HepG2 (cell line): ENCODE results near the gene STK36. TPM values are rescaled to one million over a fixed set of nuclear protein-coding genes. Genes with fewer than 3 reads are reported as not detected.

ENCODE experiments used
- ATF1 ChIP-seq: IDR thresholded peaks from 2 replicates; pipeline ENCODE4 v1.6.1; 2016; ENCODE audit warnings: mild to moderate bottlenecking, control low read depth
- ATF2 ChIP-seq: sonication (generic); formaldehyde crosslinking; IDR thresholded peaks from 2 replicates; pipeline ENCODE4 v1.4.0; 2020; ENCODE audit warnings: missing genetic modification reagents
- ATF4 ChIP-seq, 2 experiments: fragments of 450-650 bp in 1 of 2; sonication (generic) in 1 of 2; formaldehyde crosslinking; IDR thresholded peaks; 2 replicates each; pipeline versions ENCODE4 v1.5.0 to v1.8.0; 2020 to 2022; ENCODE audit warnings: mild to moderate bottlenecking in 1 of 2, missing genetic modification reagents in 1 of 2
- E2F5 ChIP-seq: sonication (generic); formaldehyde crosslinking; conservative IDR thresholded peaks from 2 replicates; pipeline ENCODE4 v1.4.0; 2020; ENCODE audit warnings: missing genetic modification reagents
- FIP1L1 ChIP-seq: fragments of 200-400 bp; formaldehyde crosslinking; IDR thresholded peaks from 2 replicates; pipeline ENCODE4 v1.6.1; 2018; ENCODE audit warnings: low read depth, mild to moderate bottlenecking, low read length, moderate library complexity, borderline replicate concordance; ENCODE audit not compliant: insufficient read depth
- GATAD1 ChIP-seq: IDR thresholded peaks from 2 replicates; pipeline ENCODE4 v1.6.1; 2016; ENCODE audit warnings: missing genetic modification reagents, missing compliant biosample characterization
- GPN1 ChIP-seq: sonication (generic); formaldehyde crosslinking; IDR thresholded peaks from 2 replicates; pipeline ENCODE4 v1.5.1; 2020; ENCODE audit warnings: missing genetic modification reagents, borderline replicate concordance
- HES4 ChIP-seq: sonication (generic); formaldehyde crosslinking; IDR thresholded peaks from 2 replicates; pipeline ENCODE4 v1.9.0; 2021; ENCODE audit warnings: mild to moderate bottlenecking, missing genetic modification reagents, borderline replicate concordance
- KDM6A ChIP-seq: IDR thresholded peaks from 2 replicates; pipeline ENCODE4 v1.6.1; 2016; ENCODE audit warnings: low read depth
- MTA3 ChIP-seq: sonication (generic); formaldehyde crosslinking; IDR thresholded peaks from 2 replicates; pipeline ENCODE4 v1.4.0; 2020; ENCODE audit warnings: missing genetic modification reagents
- MXI1 ChIP-seq: IDR thresholded peaks from 3 replicates; pipeline ENCODE4 v1.6.1; 2012; ENCODE audit warnings: low read depth, low read length, inconsistent platforms, borderline replicate concordance
- NFRKB ChIP-seq: fragments of 450-650 bp; IDR thresholded peaks from 2 replicates; pipeline ENCODE4 v1.6.1; 2017
- PCBP1 ChIP-seq: fragments of 200-400 bp; formaldehyde crosslinking; IDR thresholded peaks from 2 replicates; pipeline ENCODE4 v1.6.1; 2017; ENCODE audit warnings: mild to moderate bottlenecking, low read depth, low read length, borderline replicate concordance
- PCBP2 ChIP-seq: fragments of 200-400 bp; formaldehyde crosslinking; optimal IDR thresholded peaks from 2 replicates; pipeline ENCODE3; 2018; ENCODE audit warnings: low read length, low read depth; ENCODE audit not compliant: poor library complexity, severe bottlenecking
- POLR2A ChIP-seq, 2 experiments: IDR thresholded peaks; 2 replicates each; pipeline ENCODE4 v1.6.1; 2011; ENCODE audit warnings: low read depth in 2 of 2, low read length in 2 of 2, mild to moderate bottlenecking in 1 of 2, moderate library complexity in 1 of 2; ENCODE audit not compliant: insufficient read depth in 1 of 2
- SIX1 ChIP-seq: sonication (generic); formaldehyde crosslinking; IDR thresholded peaks from 2 replicates; pipeline ENCODE4 v1.4.0; 2020; ENCODE audit warnings: missing genetic modification reagents, borderline replicate concordance
- SMC3 ChIP-seq: IDR thresholded peaks from 2 replicates; pipeline ENCODE4 v1.6.1; 2011; ENCODE audit warnings: low read length, improper control_type of control experiment
- SP5 ChIP-seq: IDR thresholded peaks from 2 replicates; pipeline ENCODE4 v1.6.1; 2016; ENCODE audit warnings: low read depth, borderline replicate concordance
- SRY ChIP-seq: sonication (generic); formaldehyde crosslinking; IDR thresholded peaks from 2 replicates; pipeline ENCODE4 v1.8.0; 2022; ENCODE audit warnings: mild to moderate bottlenecking, missing genetic modification reagents
- TBP ChIP-seq: sonication (generic); formaldehyde crosslinking; IDR thresholded peaks from 2 replicates; pipeline ENCODE4 v1.5.0; 2020; ENCODE audit warnings: missing genetic modification reagents
- ZC3H13 ChIP-seq: sonication (generic); formaldehyde crosslinking; IDR thresholded peaks from 2 replicates; pipeline ENCODE4 v1.8.1; 2023; ENCODE audit warnings: mild to moderate bottlenecking, missing genetic modification reagents, moderate library complexity
- ZNF567 ChIP-seq: sonication (generic); formaldehyde crosslinking; IDR thresholded peaks from 2 replicates; pipeline ENCODE4 v1.8.1; 2023; ENCODE audit warnings: mild to moderate bottlenecking, missing genetic modification reagents, borderline replicate concordance
- ZSCAN5A ChIP-seq: sonication (generic); formaldehyde crosslinking; IDR thresholded peaks from 2 replicates; pipeline ENCODE4 v1.8.0; 2022; ENCODE audit warnings: mild to moderate bottlenecking, missing genetic modification reagents, borderline replicate concordance
- polyA plus RNA-seq, 8 experiments: library from polyadenylated mRNA; depleted of rRNA in 3 of 8; stranded (reverse) in 7 of 8; unstranded in 1 of 8; fragments of >200 nt; fragmentation: Illumina TruSeq in 4 of 8; extraction: Trizol in 4 of 8; gene quantifications; 2 replicates each; pipeline versions ENCODE4 v1.2.1 to v1.2.3, GENCODE V29; 2011 to 2016; ENCODE audit warnings: low read depth in 4 of 8, missing spikeins in 1 of 8, mixed read lengths in 1 of 8; ENCODE audit not compliant: insufficient read depth in 1 of 8
- total RNA-seq, 5 experiments: library from RNA; depleted of rRNA; stranded (reverse); fragments of >200 nt; fragmentation: Illumina TruSeq; extraction: Trizol; gene quantifications; 2 replicates each; pipeline ENCODE4 v1.2.3, GENCODE V29; 2016; ENCODE audit warnings: low read depth in 1 of 5
- TF ChIP-seq, protein P1 (sequence below): sonication (generic); formaldehyde crosslinking; conservative IDR thresholded peaks from 2 replicates; pipeline ENCODE4 v1.5.0; 2020; ENCODE audit warnings: missing genetic modification reagents

Gene STK36
- total and polyA plus RNA-seq, 2 of the 13 experiments (the other 11 are each of a cell fraction or from before 2014, with no cell fraction given): 45.9 to 83.5 TPM

GRCh38 chr2:218671654-218672566 lies at the start of gene STK36, which contains the start of gene RNF25 (continued):
- TF ChIP-seq KDM6A (CRISPR knock-in tag): no peak
- peak; percentile 20; the same call in 1 of the 2 replicates for TF ChIP-seq SIX1 (CRISPR knock-in tag)
- no peak; the same call in none of the 2 replicates for TF ChIP-seq ZSCAN5A
- 0 out of 2 replicates have a peak, but pooled peaks have one; percentile 51 for TF ChIP-seq TBP (CRISPR knock-in tag)
- TF ChIP-seq MXI1: peak; percentile 94; the same call in 2 of the 3 replicates
- TF ChIP-seq MTA3: no peak; the same call in 1 of the 2 replicates
- peak; percentile 28; the same call in 1 of the 2 replicates for TF ChIP-seq ATF1 (CRISPR knock-in tag)
- peak; percentile 75 for TF ChIP-seq SRY
- TF ChIP-seq POLR2A (IDR thresholded peaks at IDR 0.05; ENCODE audit: insufficient read depth in 1 of 2, low read depth in 2 of 2, low read length in 2 of 2): peak; percentile 85 to 94
- 0 out of 2 replicates have a peak, but pooled peaks have one; percentile 23 for TF ChIP-seq E2F5 (CRISPR knock-in tag)
- TF ChIP-seq PCBP1: peak; percentile 92
- TF ChIP-seq, protein P1, sequence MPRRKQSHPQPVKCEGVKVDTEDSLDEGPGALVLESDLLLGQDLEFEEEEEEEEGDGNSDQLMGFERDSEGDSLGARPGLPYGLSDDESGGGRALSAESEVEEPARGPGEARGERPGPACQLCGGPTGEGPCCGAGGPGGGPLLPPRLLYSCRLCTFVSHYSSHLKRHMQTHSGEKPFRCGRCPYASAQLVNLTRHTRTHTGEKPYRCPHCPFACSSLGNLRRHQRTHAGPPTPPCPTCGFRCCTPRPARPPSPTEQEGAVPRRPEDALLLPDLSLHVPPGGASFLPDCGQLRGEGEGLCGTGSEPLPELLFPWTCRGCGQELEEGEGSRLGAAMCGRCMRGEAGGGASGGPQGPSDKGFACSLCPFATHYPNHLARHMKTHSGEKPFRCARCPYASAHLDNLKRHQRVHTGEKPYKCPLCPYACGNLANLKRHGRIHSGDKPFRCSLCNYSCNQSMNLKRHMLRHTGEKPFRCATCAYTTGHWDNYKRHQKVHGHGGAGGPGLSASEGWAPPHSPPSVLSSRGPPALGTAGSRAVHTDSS (CRISPR knock-in tag): no peak
- TF ChIP-seq PCBP2: no peak
- TF ChIP-seq ATF4 (CRISPR knock-in tag; IDR thresholded peaks at IDR 0.05): peak in 1 of 2 experiments; percentile 49; a peak in 1 of 4 replicates
- peak; percentile 56; the same call in 1 of the 2 replicates for TF ChIP-seq ATF2 (CRISPR knock-in tag)
- TF ChIP-seq ZC3H13 (CRISPR knock-in tag): 0 out of 2 replicates have a peak, but pooled peaks have one; percentile 60
- no peak; the same call in 1 of the 2 replicates for TF ChIP-seq ZNF567
- no peak for TF ChIP-seq SMC3
- no peak for TF ChIP-seq GPN1 (CRISPR knock-in tag)
- no peak for TF ChIP-seq FIP1L1
- no peak for TF ChIP-seq SP5 (CRISPR knock-in tag)
- no peak for TF ChIP-seq NFRKB
- peak; percentile 97 for TF ChIP-seq GATAD1 (CRISPR knock-in tag)
- TF ChIP-seq HES4 (CRISPR knock-in tag): peak; percentile 64; the same call in 1 of the 2 replicates
